HG02970 (cell line): ENCODE results near the gene TDRD9.
"Not testable (repeated sequence)": the region's sequence is repeated elsewhere in the genome, so short reads cannot be mapped to it uniquely, and the experiment has no call there.

Source experiments
- ATAC-seq: cut with Tn5 transposase; IDR thresholded peaks from one replicate; pipeline ENCODE4 v1.9.1; 2021; ENCODE audit warnings: mild to moderate bottlenecking, moderate library complexity, moderate number of reproducible peaks; ENCODE audit not compliant: unreplicated experiment, low FRiP score

TDRD9 gene

GRCh38 chr14:103928011-103928890 lies at the start of gene TDRD9:
Gene TDRD9 (plus strand): TSS chr14:103928456. CDS start chr14:103928510, 54 bp downstream.
- ATAC-seq = no peak

- ATAC-seq = no peak
Measured at GRCh38 chr14:103879118-103879569, 49.1 kb upstream of the TDRD9 start.

GRCh38 chr14:103879570-103880347 lies 48.5 kb upstream of the TDRD9 start:
- no peak for ATAC-seq

GRCh38 chr14:103880348-103881267 lies 47.6 kb upstream of the TDRD9 start:
- ATAC-seq = no peak

GRCh38 chr14:103881268-103882201 lies 46.7 kb upstream of the TDRD9 start:
- no peak for ATAC-seq

- no peak for ATAC-seq
Measured at GRCh38 chr14:103882503-103883262, 45.6 kb upstream of the TDRD9 start.

- ATAC-seq = no peak
Measured at GRCh38 chr14:103883263-103883523, 45.1 kb upstream of the TDRD9 start.

- ATAC-seq = no peak
Measured at GRCh38 chr14:103884854-103885253, 43.4 kb upstream of the TDRD9 start.

GRCh38 chr14:103885509-103885932 lies 42.7 kb upstream of the TDRD9 start:
- ATAC-seq = no peak

GRCh38 chr14:103886304-103887169 lies 41.7 kb upstream of the TDRD9 start:
- ATAC-seq = no peak

- ATAC-seq = no peak
Measured at GRCh38 chr14:103887170-103887501, 41.1 kb upstream of the TDRD9 start.

- ATAC-seq = no peak
Measured at GRCh38 chr14:103887557-103888115, 40.6 kb upstream of the TDRD9 start.

- not testable (repeated sequence) for ATAC-seq
Measured at GRCh38 chr14:103889002-103889312, 39.3 kb upstream of the TDRD9 start.

GRCh38 chr14:103889313-103890051 lies 38.8 kb upstream of the TDRD9 start:
- no peak for ATAC-seq

GRCh38 chr14:103890052-103890371 lies 38.2 kb upstream of the TDRD9 start:
- ATAC-seq = no peak

- no peak for ATAC-seq
Measured at GRCh38 chr14:103890821-103891666, 37.2 kb upstream of the TDRD9 start.
